SK-N-SH (cell line): ENCODE results near the gene TRIM42. TPM values are rescaled to one million over a fixed set of nuclear protein-coding genes. Genes with fewer than 3 reads are reported as not detected.

Experiments used
- CTCF ChIA-PET: fragments of 300-600, 350-600 bp; formaldehyde crosslinking; extraction: SDS; loops from one replicate; lab custom pipeline; 2021; lab: Yijun Ruan, JAX
- POLR2A ChIA-PET: fragments of 350-600 bp; sonication (Branson Sonifier 250); formaldehyde crosslinking; extraction: SDS; loops from one replicate; lab custom pipeline; 2020; ENCODE audit warnings: antibody characterized with exemption, inconsistent platforms; lab: Yijun Ruan, JAX
- DNase-seq: peaks from one replicate; pipeline ENCODE4 v3.0.0; 2012
- H2AFZ ChIP-seq: fragments of 200-600 bp; sonication (generic); 2 replicates; pipeline ENCODE4 v1.8.1; 2016; ENCODE audit warnings: antibody characterized with exemption, mild to moderate bottlenecking, low read depth
- H3F3A ChIP-seq: fragments of 200-600 bp; sonication (generic); replicated peaks from 2 replicates; pipeline ENCODE3; 2016; ENCODE audit warnings: antibody characterized with exemption, mild to moderate bottlenecking; ENCODE audit not compliant: insufficient read depth
- H3K27ac ChIP-seq, 2 experiments: fragments of 200-500 bp in 1 of 2; fragments of 200-600 bp in 1 of 2; sonication (Bioruptor generic) in 1 of 2; sonication (generic), shearing (Covaris generic) in 1 of 2; 2 replicates each; pipeline versions ENCODE4 v1.5.1 to v1.6.1; 2014 to 2016; ENCODE audit warnings: low read depth in 2 of 2, inconsistent platforms in 1 of 2, low read length in 1 of 2, mild to moderate bottlenecking in 1 of 2, mixed read lengths in 1 of 2
- H3K27me3 ChIP-seq: fragments of 200-600 bp; sonication (generic), shearing (Covaris generic); 2 replicates; pipeline ENCODE4 v1.6.1; 2016; ENCODE audit warnings: mixed run types; ENCODE audit not compliant: insufficient read depth
- H3K36me3 ChIP-seq, 2 experiments: fragments of 200-500 bp in 1 of 2; fragments of 200-600 bp in 1 of 2; sonication (Bioruptor generic) in 1 of 2; sonication (generic) in 1 of 2; replicated peaks in 1 of 2; 2 replicates each; pipeline versions ENCODE3 to v1.5.1; 2014 to 2016; ENCODE audit warnings: low read length in 1 of 2, mild to moderate bottlenecking in 1 of 2; ENCODE audit not compliant: insufficient read depth in 2 of 2, control insufficient read depth in 1 of 2
- H3K4me1 ChIP-seq, 2 experiments: fragments of 200-500 bp in 1 of 2; fragments of 200-600 bp in 1 of 2; sonication (Bioruptor generic) in 1 of 2; sonication (generic), shearing (Covaris generic) in 1 of 2; 2 replicates each; pipeline versions ENCODE4 v1.5.1 to v1.6.1; 2014 to 2016; ENCODE audit warnings: low read depth in 1 of 2, low read length in 1 of 2, mixed run types in 1 of 2; ENCODE audit not compliant: insufficient read depth in 2 of 2, control insufficient read depth in 1 of 2
- H3K4me2 ChIP-seq: fragments of 200-600 bp; sonication (generic), shearing (Covaris generic); 2 replicates; pipeline ENCODE4 v1.6.1; 2017; ENCODE audit warnings: mixed run types
- H3K4me3 ChIP-seq, 2 experiments: fragments of 200-500 bp in 1 of 2; fragments of 200-600 bp in 1 of 2; sonication (Bioruptor generic) in 1 of 2; sonication (generic), shearing (Covaris generic) in 1 of 2; 2 replicates each; pipeline versions ENCODE4 v1.5.1 to v1.8.1; 2014 to 2016; ENCODE audit warnings: low read depth in 2 of 2, inconsistent platforms in 1 of 2, low read length in 1 of 2, mild to moderate bottlenecking in 1 of 2, mixed read lengths in 1 of 2, moderate library complexity in 1 of 2
- H3K79me2 ChIP-seq: fragments of 200-600 bp; sonication (generic); 2 replicates; pipeline ENCODE4 v1.8.1; 2017; ENCODE audit warnings: mild to moderate bottlenecking; ENCODE audit not compliant: insufficient read depth
- H3K9ac ChIP-seq: fragments of 200-600 bp; sonication (generic); 2 replicates; pipeline ENCODE4 v1.6.1; 2017; ENCODE audit warnings: mixed run types
- H3K9me2 ChIP-seq: fragments of 200-600 bp; sonication (generic); 2 replicates; pipeline ENCODE4 v1.6.1; 2017; ENCODE audit warnings: mixed run types
- H3K9me3 ChIP-seq: fragments of 200-600 bp; sonication (generic); 2 replicates; pipeline ENCODE4 v1.6.1; 2017; ENCODE audit warnings: mixed run types, mild to moderate bottlenecking, moderate library complexity
- H4K20me1 ChIP-seq: fragments of 200-600 bp; sonication (generic); 2 replicates; pipeline ENCODE4 v1.6.1; 2017; ENCODE audit warnings: mild to moderate bottlenecking, mixed run types; ENCODE audit not compliant: insufficient read depth
- CHD2 ChIP-seq: fragments of 150-350 bp; IDR thresholded peaks from 2 replicates; pipeline ENCODE4 v1.6.1; 2018; ENCODE audit warnings: low read length; ENCODE audit not compliant: partially characterized antibody
- ELF1 ChIP-seq: IDR thresholded peaks from 2 replicates; pipeline ENCODE4 v1.4.0; 2012
- EZH2phosphoT487 ChIP-seq: fragments of 200-600 bp; sonication (generic); IDR thresholded peaks from 2 replicates; pipeline ENCODE4 v1.6.1; 2017; ENCODE audit warnings: low read depth, mixed run types, mild to moderate bottlenecking, antibody characterized with exemption, moderate library complexity, borderline replicate concordance
- FOXJ3 ChIP-seq: sonication (generic); formaldehyde crosslinking; IDR thresholded peaks from 2 replicates; pipeline ENCODE4 v1.5.1; 2020; ENCODE audit warnings: mild to moderate bottlenecking, missing genetic modification reagents
- FOXM1 ChIP-seq: IDR thresholded peaks from 2 replicates; pipeline ENCODE4 v1.4.0; 2012; ENCODE audit warnings: low read depth, mild to moderate bottlenecking
- GATA2 ChIP-seq: sonication (generic); formaldehyde crosslinking; IDR thresholded peaks from 2 replicates; pipeline ENCODE4 v1.5.0; 2020; ENCODE audit warnings: mild to moderate bottlenecking, missing genetic modification reagents
- MEF2A ChIP-seq: IDR thresholded peaks from 2 replicates; pipeline ENCODE4 v1.4.0; 2012; ENCODE audit warnings: low read depth, borderline replicate concordance
- PBX3 ChIP-seq: IDR thresholded peaks from 2 replicates; pipeline ENCODE4; 2012
- POLR2AphosphoS5 ChIP-seq: IDR thresholded peaks from 2 replicates; pipeline ENCODE4 v1.6.1; 2012; ENCODE audit warnings: low read depth, low read length
- RAD21 ChIP-seq: IDR thresholded peaks from 2 replicates; pipeline ENCODE4 v1.6.1; 2012; ENCODE audit warnings: mild to moderate bottlenecking, low read length
- REST ChIP-seq: IDR thresholded peaks from 2 replicates; pipeline ENCODE4 v1.6.1; 2012; ENCODE audit warnings: mild to moderate bottlenecking, low read depth, low read length, moderate library complexity
- RFX5 ChIP-seq: IDR thresholded peaks from 2 replicates; pipeline ENCODE4 v1.6.1; 2012; ENCODE audit warnings: mild to moderate bottlenecking, improper control_type of control experiment, low read length
- RXRA ChIP-seq: IDR thresholded peaks from 2 replicates; pipeline ENCODE4 v1.4.0; 2012; ENCODE audit warnings: low read depth, mild to moderate bottlenecking, borderline replicate concordance
- SIN3A ChIP-seq: IDR thresholded peaks from 2 replicates; pipeline ENCODE4 v1.6.1; 2012; ENCODE audit warnings: low read depth, mild to moderate bottlenecking, low read length, moderate library complexity, borderline replicate concordance
- SMC3 ChIP-seq: IDR thresholded peaks from 2 replicates; pipeline ENCODE4 v1.6.1; 2012; ENCODE audit warnings: low read depth, low read length, improper control_type of control experiment
- TEAD4 ChIP-seq: IDR thresholded peaks from 2 replicates; pipeline ENCODE4 v1.4.0; 2012; ENCODE audit warnings: mild to moderate bottlenecking, borderline replicate concordance; ENCODE audit not compliant: insufficient read depth
- USF2 ChIP-seq: fragments of 150-350 bp; IDR thresholded peaks from 2 replicates; pipeline ENCODE4 v1.6.1; 2017; ENCODE audit warnings: antibody characterized with exemption, low read length, low read depth, borderline replicate concordance
- YY1 ChIP-seq: IDR thresholded peaks from 2 replicates; pipeline ENCODE4 v1.4.0; 2012; ENCODE audit warnings: low read depth, mild to moderate bottlenecking
- polyA plus RNA-seq, 3 experiments: library from polyadenylated mRNA; depleted of rRNA; stranded (reverse); fragments of >200 nt; gene quantifications; 2 replicates each; pipeline ENCODE4 v1.2.3, GENCODE V29; 2012
- TF ChIP-seq, protein P1 (sequence below): fragments of 150-350 bp; IDR thresholded peaks from 2 replicates; pipeline ENCODE4 v1.6.1; 2016; ENCODE audit warnings: mild to moderate bottlenecking, low read depth, low read length

TRIM42 gene
- polyA plus RNA-seq, 1 of the 3 experiments (the other 2 are of a cell fraction): not detected

DNA sequence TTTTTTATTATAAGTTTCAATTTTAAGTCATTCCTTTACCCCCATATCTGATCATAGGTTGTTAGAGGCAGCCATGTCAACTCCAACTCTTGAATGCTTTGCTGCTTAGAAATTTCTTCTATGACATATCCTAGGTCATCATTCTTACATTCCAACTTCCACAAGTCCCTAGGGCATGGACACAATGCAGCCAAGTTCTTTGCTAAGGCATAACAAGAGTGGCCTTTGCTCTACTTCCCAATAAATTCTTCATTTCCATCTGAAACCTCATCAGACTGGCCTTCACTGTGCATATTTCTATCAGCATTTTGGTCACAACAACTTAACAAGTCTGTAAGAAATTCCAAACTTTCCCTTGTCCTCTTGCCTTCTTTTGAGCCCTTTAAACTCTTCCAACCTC, 28.5 kb downstream of the TRIM42 start:
- no peaks in the 10 kb centered on the region for H3K9me3 ChIP-seq
- POLR2A ChIA-PET: no interaction called here

More for the DNA sequence above, 28.5 kb downstream of the TRIM42 start:
- no peaks in the 10 kb centered on the region for H4K20me1 ChIP-seq
- CTCF ChIA-PET: no interaction called here
- H3K36me3 ChIP-seq: no peaks in the 10 kb centered on the region
- H3K9ac ChIP-seq: no peak overlapping the region
- no peak overlapping the region for H3K4me3 ChIP-seq
- DNase-seq: no peak
- no peaks in the 10 kb centered on the region for H3K9me2 ChIP-seq
- no peak overlapping the region for H3K4me2 ChIP-seq
- no peaks in the 10 kb centered on the region for H3K4me1 ChIP-seq
- TF ChIP-seq SIN3A: no peak
- TF ChIP-seq RAD21: no peak
- TF ChIP-seq, protein P1, sequence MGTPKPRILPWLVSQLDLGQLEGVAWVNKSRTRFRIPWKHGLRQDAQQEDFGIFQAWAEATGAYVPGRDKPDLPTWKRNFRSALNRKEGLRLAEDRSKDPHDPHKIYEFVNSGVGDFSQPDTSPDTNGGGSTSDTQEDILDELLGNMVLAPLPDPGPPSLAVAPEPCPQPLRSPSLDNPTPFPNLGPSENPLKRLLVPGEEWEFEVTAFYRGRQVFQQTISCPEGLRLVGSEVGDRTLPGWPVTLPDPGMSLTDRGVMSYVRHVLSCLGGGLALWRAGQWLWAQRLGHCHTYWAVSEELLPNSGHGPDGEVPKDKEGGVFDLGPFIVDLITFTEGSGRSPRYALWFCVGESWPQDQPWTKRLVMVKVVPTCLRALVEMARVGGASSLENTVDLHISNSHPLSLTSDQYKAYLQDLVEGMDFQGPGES: no peak
- no peak for TF ChIP-seq USF2
- no peak for TF ChIP-seq RFX5
- no peak for TF ChIP-seq FOXM1
- TF ChIP-seq POLR2AphosphoS5: no peak
- TF ChIP-seq SMC3: no peak
- no peak for TF ChIP-seq PBX3
- TF ChIP-seq CHD2: no peak
- TF ChIP-seq FOXJ3: no peak
- no peak for TF ChIP-seq MEF2A
- no peak for TF ChIP-seq EZH2phosphoT487
- no peak for TF ChIP-seq TEAD4
- TF ChIP-seq REST: no peak
- TF ChIP-seq ELF1: no peak
- no peak for TF ChIP-seq RXRA
- no peak for TF ChIP-seq YY1
- TF ChIP-seq GATA2 (CRISPR knock-in tag): no peak
- no peak overlapping the region for H2AFZ ChIP-seq
- H3K27me3 ChIP-seq: no peaks in the 10 kb centered on the region
- no peaks in the 10 kb centered on the region for H3F3A ChIP-seq
- no peak overlapping the region for H3K27ac ChIP-seq
- H3K79me2 ChIP-seq: no peaks in the 10 kb centered on the region
